Measurements from ENCODE around the gene DFFB. TPM values are rescaled to one million over a fixed set of nuclear protein-coding genes. Genes with fewer than 3 reads are reported as not detected.

Gene DFFB
- total and polyA plus RNA-seq, 9 of the 15 experiments (the other 6 are each of a cell fraction or from before 2014, with no cell fraction given) = 2.3 to 15.8 (median 11.5) TPM

DNA sequence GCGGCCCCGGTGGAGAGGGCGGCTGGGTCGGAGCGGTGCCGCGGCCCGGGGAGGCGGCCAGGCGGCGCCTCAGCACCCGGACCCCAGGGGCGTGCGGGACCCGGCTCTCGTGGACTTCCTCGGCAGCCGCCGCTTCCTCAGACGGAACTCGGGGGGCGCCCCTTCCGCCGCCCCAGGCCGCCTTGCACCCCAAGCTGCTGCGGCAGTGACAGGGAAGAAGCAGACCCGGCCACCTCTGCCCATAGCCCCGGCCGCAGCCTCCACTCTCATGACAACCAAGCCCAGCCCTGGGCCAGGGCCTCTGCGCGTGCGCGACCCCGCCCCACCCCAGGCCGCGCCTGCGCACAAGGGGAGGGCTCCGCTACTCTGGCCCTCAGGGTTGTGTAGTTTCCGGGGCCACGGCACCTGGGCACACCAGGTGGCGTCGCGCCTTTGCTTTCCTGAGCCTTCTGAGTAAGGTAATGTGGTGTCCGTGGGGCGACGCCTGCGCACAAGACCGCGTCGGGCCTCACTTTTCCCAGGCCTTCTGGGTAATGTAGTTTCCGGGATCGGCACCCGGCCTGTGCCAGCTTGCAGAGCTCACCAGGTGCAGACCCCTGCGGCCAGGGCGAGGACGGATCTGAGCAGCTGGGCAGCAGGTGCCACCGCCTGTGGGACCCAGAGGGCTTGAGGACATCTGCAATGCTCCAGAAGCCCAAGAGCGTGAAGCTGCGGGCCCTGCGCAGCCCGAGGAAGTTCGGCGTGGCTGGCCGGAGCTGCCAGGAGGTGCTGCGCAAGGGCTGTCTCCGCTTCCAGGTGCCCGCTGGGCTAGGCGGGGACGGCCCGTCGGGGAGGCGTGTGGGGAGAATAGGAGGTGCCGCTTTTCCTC lies at the start of gene DFFB, which contains the start of gene CEP104 (continued):
- TF ChIP-seq NBN (IDR thresholded peaks at IDR 0.05; ENCODE audit: low read depth) (no peak), NRF1 (conservative IDR thresholded peaks at IDR 0.05 in 1 of 2, IDR thresholded peaks at IDR 0.05 in 1 of 2) (peak; percentile 100), ZNF384 (IDR thresholded peaks at IDR 0.05; ENCODE audit: low read depth, low read length) (no peak), ZNF174 (CRISPR knock-in tag; IDR thresholded peaks at IDR 0.05) (no peak), SNIP1 (IDR thresholded peaks at IDR 0.05; ENCODE audit: low read depth) (peak; percentile 58; the same call in 1 of the 2 replicates), BMI1 (IDR thresholded peaks at IDR 0.05; ENCODE audit: low read length) (no peak), LEF1 (IDR thresholded peaks at IDR 0.05) (no peak), SMARCB1 (IDR thresholded peaks at IDR 0.05; ENCODE audit: insufficient read length, low read depth) (no peak), NFRKB (IDR thresholded peaks at IDR 0.05; ENCODE audit: low read depth) (no peak), SUPT5H (IDR thresholded peaks at IDR 0.05) (peak; percentile 72), ZSCAN32 (CRISPR knock-in tag; IDR thresholded peaks at IDR 0.05) (no peak), SIN3A (IDR thresholded peaks at IDR 0.05; ENCODE audit: borderline replicate concordance in 2 of 2, control insufficient read depth in 1 of 2, low read depth in 2 of 2, low read length in 2 of 2) (peak; percentile 61 to 69; a peak in 3 of 4 replicates), BACH1 (tag; IDR thresholded peaks at IDR 0.05) (no peak), ARHGAP35 (IDR thresholded peaks at IDR 0.05; ENCODE audit: partially characterized antibody) (no peak), ESRRB (CRISPR knock-in tag; IDR thresholded peaks at IDR 0.05; ENCODE audit: borderline replicate concordance) (no peak), SAFB (IDR thresholded peaks at IDR 0.05; ENCODE audit: borderline replicate concordance, low read depth, low read length) (peak; percentile 14; the same call in 1 of the 2 replicates), TEAD1 (CRISPR knock-in tag; IDR thresholded peaks at IDR 0.05) (no peak)
- TF ChIP-seq, protein P1, sequence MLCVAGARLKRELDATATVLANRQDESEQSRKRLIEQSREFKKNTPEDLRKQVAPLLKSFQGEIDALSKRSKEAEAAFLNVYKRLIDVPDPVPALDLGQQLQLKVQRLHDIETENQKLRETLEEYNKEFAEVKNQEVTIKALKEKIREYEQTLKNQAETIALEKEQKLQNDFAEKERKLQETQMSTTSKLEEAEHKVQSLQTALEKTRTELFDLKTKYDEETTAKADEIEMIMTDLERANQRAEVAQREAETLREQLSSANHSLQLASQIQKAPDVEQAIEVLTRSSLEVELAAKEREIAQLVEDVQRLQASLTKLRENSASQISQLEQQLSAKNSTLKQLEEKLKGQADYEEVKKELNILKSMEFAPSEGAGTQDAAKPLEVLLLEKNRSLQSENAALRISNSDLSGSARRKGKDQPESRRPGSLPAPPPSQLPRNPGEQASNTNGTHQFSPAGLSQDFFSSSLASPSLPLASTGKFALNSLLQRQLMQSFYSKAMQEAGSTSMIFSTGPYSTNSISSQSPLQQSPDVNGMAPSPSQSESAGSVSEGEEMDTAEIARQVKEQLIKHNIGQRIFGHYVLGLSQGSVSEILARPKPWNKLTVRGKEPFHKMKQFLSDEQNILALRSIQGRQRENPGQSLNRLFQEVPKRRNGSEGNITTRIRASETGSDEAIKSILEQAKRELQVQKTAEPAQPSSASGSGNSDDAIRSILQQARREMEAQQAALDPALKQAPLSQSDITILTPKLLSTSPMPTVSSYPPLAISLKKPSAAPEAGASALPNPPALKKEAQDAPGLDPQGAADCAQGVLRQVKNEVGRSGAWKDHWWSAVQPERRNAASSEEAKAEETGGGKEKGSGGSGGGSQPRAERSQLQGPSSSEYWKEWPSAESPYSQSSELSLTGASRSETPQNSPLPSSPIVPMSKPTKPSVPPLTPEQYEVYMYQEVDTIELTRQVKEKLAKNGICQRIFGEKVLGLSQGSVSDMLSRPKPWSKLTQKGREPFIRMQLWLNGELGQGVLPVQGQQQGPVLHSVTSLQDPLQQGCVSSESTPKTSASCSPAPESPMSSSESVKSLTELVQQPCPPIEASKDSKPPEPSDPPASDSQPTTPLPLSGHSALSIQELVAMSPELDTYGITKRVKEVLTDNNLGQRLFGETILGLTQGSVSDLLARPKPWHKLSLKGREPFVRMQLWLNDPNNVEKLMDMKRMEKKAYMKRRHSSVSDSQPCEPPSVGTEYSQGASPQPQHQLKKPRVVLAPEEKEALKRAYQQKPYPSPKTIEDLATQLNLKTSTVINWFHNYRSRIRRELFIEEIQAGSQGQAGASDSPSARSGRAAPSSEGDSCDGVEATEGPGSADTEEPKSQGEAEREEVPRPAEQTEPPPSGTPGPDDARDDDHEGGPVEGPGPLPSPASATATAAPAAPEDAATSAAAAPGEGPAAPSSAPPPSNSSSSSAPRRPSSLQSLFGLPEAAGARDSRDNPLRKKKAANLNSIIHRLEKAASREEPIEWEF (CRISPR knock-in tag; IDR thresholded peaks at IDR 0.05) = no peak
- TF ChIP-seq, protein P2, sequence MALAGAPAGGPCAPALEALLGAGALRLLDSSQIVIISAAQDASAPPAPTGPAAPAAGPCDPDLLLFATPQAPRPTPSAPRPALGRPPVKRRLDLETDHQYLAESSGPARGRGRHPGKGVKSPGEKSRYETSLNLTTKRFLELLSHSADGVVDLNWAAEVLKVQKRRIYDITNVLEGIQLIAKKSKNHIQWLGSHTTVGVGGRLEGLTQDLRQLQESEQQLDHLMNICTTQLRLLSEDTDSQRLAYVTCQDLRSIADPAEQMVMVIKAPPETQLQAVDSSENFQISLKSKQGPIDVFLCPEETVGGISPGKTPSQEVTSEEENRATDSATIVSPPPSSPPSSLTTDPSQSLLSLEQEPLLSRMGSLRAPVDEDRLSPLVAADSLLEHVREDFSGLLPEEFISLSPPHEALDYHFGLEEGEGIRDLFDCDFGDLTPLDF (CRISPR knock-in tag; IDR thresholded peaks at IDR 0.05) = no peak
- TF ChIP-seq, protein P3, sequence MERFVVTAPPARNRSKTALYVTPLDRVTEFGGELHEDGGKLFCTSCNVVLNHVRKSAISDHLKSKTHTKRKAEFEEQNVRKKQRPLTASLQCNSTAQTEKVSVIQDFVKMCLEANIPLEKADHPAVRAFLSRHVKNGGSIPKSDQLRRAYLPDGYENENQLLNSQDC (CRISPR knock-in tag; IDR thresholded peaks at IDR 0.05) = no peak
- TF ChIP-seq, protein P4, sequence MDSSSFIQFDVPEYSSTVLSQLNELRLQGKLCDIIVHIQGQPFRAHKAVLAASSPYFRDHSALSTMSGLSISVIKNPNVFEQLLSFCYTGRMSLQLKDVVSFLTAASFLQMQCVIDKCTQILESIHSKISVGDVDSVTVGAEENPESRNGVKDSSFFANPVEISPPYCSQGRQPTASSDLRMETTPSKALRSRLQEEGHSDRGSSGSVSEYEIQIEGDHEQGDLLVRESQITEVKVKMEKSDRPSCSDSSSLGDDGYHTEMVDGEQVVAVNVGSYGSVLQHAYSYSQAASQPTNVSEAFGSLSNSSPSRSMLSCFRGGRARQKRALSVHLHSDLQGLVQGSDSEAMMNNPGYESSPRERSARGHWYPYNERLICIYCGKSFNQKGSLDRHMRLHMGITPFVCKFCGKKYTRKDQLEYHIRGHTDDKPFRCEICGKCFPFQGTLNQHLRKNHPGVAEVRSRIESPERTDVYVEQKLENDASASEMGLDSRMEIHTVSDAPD (CRISPR knock-in tag; IDR thresholded peaks at IDR 0.05) = no peak

Data from K562 (cell line).